Measurements from ENCODE around the gene MAP2K5.
A peak's percentile ranks its signal among the peaks of the same experiment; 100 is the strongest.

Gene MAP2K5

GRCh38 chr15:67765701-67766100, 223.2 kb downstream of the MAP2K5 start:
- FAIRE-seq: no peak

- FAIRE-seq: peak; percentile 84
Measured at GRCh38 chr15:67766968-67767367, 224.5 kb downstream of the MAP2K5 start.

DNA sequence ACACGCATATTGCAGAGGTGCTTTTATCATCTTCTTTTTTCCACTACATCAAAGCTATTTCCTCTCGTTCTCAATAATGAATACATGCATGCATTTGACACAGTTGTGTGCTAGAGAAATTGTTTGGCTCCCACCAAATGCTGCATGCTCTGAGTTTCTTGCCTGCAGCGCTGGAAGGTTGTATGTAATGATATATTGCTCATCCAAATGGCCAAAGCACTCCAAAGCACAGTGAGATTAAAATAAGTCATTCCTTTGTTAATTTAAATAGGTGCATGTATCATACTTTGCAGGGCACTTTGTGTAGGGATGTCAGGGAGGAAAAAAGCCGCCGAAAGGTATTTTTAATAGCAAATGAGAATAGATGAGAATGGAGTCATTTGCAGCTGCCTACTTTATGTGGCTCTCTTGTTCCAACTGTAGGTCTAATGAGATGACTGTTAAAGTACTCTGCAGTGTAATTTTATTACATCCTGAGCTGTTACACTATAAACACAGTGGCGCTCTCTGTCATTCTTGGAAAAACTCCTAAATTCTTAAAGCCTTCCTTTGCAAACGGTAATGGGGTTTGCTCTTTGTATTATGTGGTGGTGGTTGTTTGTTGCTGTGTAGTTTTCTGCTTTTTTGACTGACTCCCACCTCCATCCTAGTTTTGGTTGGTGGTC, 225.9 kb downstream of the MAP2K5 start:
- FAIRE-seq: peak; percentile 80

DNA sequence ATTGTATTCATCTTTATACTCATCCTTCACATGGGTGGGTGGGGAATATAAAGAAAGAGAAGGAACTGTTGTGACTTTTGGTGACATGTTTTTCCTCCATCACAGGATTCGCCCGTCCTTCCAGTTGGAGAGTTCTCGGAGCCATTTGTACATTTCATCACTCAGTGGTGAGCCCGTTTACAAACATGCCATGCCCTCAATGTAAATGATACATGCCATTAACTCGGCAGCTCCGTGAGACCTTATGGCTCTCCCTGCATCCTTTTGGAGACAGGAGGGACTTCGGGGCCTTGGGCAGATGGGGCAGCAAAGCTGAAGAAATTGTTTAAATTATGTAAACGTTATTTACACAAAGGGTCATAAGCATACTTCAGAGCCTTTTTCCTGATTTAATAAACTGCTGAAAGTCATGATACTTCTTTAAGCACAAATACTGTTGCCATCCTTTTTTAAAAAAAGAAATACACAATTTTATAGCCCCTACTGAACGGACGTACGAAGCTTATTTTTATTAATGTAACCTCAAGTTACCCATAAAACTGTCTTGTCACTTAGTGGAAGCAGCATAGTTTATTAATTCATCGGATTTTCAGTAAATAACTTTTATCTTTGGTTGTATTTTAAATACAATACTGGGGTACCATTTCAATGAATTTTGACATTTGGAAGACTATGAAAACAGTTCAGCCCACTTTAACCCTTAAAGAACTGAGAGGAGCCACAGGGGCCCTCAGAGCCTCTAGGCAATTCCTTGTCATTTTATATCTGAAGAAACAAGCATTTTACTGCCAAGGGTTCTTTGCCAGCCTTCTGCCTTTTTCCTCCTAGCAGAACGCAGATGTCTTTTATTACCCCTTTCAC, 227.2 kb downstream of the MAP2K5 start:
- FAIRE-seq: peak; percentile 95

GRCh38 chr15:67770358-67770628, 227.8 kb downstream of the MAP2K5 start:
- FAIRE-seq: no peak

GRCh38 chr15:67771189-67771800, 228.8 kb downstream of the MAP2K5 start:
- peak; percentile 91 for FAIRE-seq

- no peak for FAIRE-seq
Measured at GRCh38 chr15:67774626-67775025, 232.1 kb downstream of the MAP2K5 start.

DNA sequence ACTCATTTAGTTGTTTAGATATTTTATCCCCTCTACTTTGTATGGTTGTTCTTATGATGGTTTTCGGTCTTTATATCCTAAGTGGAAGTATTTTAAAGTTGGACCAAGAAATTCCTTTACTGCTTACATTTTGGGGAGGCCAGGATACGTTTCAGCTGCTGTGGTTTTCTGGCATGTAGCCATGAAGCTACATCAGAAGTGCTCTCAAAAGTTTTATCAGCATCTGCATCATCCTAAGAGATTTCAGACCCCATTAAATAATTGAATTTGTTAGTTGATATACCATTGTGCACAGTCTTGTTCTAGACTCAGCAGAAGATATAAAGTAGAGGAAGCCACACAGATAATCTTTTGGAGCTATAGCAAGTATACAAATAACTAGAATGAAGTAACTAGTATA, 232.7 kb downstream of the MAP2K5 start:
- FAIRE-seq: no peak

DNA sequence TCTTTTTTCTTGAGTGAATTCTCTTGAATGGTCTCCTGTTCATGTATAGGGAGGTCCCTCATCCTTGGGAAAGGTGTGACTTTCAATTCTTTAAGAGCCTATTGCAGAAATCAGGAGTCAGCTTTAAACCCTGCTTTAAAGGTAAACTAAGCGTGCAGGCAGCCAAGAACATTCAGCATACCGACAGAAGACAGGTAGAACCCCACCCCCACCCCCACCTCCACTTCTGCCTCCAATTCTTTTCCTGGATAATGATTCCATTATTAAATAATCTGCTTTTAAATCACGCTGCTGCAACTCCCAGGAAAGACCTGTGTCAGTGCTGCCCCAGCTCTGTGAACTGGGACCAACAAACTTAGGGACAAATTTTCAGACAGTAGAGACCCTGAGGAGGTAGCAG, 233.5 kb downstream of the MAP2K5 start:
- FAIRE-seq: no peak

GRCh38 chr15:67776600-67776999, 234.1 kb downstream of the MAP2K5 start:
- FAIRE-seq: peak; percentile 87

GRCh38 chr15:67777071-67777470, 234.6 kb downstream of the MAP2K5 start:
- FAIRE-seq: no peak

DNA sequence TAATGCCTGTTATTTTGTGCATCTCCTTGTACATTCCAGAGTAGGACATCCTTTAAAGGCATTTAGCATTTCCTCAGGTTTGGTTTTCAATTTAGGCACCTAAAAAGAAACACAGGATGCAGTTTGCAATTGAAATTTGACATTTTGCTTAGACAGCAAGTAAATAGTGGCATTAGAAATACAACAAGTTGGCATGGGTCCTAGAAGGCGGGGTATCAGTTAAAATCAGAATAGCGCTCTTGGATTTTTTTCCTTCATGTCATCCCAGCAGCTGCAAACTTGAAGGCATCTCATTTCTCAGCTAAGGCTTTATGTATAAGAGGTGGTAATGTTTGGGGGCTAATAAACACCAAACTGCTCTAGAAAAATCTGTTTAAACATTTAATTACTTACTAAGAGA, 235.3 kb downstream of the MAP2K5 start:
- FAIRE-seq: peak; percentile 93

DNA sequence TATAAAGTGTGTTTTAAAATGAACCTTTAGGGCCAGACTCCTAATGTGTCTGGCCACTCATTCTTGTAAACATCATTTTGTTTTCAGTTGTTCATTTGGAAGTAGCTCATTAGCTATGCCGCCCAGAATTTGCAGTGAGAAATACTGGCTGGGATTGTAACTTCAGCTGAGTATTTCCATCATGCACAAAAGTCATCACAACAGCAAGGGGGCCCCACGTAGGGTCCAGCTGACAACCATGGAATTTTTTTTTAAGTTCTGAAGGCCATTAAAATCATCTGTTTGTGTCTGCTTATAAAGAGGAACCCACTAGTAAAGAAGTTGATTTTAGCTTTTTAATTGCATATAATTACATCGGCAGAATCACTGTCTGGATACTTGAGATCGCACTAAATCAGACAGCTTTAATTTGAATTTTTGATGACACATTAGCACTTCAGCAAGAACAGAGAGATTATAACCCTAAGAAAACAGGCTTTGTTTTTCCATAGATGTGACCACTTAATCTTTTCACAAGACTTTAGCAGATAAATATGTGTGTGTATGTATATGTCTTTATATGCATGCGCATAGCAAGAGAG, 236.6 kb downstream of the MAP2K5 start:
- no peak for FAIRE-seq

- peak; percentile 96 for FAIRE-seq
Measured at GRCh38 chr15:67779549-67780111, 237.1 kb downstream of the MAP2K5 start.

DNA sequence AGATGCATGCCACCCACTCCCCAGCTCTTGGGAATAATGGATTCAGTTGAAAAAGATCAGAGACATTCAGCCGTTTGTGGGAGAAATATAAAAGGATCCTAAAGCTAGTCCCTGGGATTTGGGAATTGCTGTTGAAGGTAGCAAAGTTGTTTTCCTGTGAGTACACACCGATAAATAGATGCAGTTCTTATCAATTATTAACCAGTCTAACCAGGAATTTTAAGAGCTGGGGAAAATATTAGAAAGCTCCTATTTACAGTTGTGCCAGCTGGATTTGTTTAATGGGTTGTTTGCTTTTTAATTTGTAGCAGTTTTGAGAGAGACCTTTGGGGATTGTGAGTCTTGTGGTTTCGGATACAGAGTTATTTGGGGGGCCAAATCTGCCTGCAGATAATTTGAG, 238.6 kb downstream of the MAP2K5 start:
- peak; percentile 67 for FAIRE-seq

DNA sequence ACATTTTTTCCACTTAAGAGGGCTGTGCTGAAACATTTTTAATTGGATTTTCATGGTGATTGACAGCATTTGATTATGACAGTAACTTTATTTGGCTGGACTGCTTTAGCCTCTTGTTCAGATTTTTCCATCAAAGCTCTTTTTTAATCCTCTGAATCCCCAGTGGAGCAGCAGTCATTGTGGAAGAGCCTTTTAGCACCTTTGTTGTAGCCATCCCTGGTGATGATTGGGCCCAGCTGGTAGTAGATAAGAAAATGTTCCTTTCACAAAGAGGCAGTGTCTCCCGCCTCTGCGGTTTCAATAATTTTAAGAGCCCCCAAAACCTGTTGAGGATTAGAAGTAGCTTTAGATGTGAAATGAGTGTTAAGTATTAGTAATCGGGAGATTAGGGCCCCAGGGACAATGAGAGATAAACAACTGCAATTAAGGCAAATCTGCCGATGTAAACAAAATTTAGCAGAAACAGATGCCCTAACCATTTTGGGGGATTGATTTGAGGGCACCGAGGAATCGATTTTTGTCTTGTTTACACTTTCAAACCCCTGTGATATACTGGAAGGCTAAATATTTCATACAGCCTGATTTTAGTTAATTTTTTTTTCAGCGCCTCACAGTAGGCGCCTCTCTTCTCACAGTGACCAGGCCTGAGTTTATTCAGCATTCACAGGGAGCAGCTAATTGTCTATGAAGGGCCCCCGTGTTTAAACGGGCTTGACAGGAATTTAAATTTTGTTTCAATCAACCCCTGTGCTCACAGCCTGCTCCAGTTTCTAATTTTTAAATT, 239.6 kb downstream of the MAP2K5 start:
- peak; percentile 70 for FAIRE-seq

GRCh38 chr15:67782691-67782991, 240.1 kb downstream of the MAP2K5 start:
- no peak for FAIRE-seq

- FAIRE-seq: peak; percentile 91
Measured at GRCh38 chr15:67783303-67783702, 240.8 kb downstream of the MAP2K5 start.

DNA sequence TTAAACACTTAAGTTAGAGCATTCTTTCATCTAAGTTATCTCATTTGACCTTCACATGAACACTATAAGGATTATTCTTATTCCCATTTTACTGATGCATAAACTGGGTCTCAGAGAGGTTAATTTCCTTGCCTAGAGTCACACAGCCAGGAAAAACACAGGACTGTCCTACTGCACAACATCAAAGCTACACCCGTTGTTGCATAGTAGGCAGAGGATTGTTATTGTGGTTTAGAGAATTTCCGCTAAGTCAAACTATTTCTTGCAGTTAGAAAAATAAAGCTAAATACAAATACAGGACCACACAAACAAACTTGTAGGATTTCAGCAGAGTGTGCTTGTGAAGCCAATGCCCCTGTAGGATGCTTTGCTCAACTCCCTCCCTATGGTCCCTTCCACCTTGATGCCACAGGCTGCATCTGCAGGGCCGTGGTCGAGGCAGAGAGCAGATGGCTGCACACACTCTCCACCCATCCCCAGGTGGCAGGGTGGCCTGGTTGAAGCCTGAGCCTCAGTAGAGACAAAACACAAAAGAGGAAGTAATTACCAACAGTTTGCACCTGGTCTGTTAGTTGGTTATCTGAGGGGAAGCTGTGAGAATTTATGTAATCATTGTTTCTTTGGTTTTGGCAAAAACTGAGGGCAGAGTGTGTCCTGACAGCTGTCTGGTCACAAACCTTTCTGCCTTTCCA, 241.7 kb downstream of the MAP2K5 start:
- no peak for FAIRE-seq

DNA sequence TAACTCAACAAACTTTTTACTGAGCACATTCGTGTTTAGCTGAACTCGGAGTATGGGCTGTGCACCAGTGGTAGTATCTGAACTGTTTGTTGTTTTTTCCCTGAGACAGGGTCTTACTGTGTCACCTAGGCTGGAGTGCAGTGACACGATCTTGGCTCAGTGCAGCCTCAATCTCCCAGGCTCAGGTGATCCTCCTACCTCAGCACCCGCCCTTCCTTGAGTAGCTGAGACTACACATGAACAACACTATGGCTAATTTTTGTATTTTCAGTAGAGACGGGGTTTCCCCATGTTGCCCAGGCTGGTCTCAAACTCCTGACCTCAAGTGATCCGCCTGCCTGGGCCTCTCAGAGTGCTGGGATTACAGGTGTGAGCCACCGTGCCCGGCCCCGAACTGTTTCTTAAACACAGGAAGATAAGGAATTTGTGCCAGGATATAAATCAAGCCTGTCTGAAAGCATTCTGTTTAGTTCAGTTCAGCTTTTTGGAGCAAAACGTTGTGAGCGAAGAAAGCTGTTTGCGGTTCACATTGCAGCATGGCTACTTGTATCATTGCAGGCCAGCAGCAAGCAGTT, 242.4 kb downstream of the MAP2K5 start:
- no peak for FAIRE-seq

- FAIRE-seq: no peak
Measured at GRCh38 chr15:67785431-67785830, 242.9 kb downstream of the MAP2K5 start.

DNA sequence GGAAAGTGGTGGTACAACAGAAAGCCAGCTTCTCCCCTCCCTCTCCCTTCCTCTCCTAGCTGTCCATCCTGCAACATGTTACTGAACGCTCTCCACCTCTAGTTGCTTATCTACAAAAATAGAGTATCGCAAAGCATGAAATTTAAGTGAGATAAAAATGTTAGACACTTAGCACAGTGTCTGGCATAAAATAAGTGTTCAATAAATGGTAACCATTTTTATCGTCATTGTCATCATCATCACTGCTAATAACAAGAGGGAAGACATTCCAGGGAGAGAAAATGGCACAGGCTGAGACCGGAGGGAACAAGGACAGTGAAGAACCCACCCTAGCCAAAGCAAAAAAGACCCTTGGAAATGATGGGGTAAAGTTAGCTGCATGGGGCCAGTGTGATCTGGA, 244.1 kb downstream of the MAP2K5 start:
- no peak for FAIRE-seq

All from TTC549 (cell line).